ENCODE measurements around the gene IDS. TPM values are rescaled to one million over a fixed set of nuclear protein-coding genes. Genes with fewer than 3 reads are reported as not detected.
"Not testable (repeated sequence)": the region's sequence is repeated elsewhere in the genome, so short reads cannot be mapped to it uniquely, and the experiment has no call there.

The IDS gene
- total RNA-seq, 1 donor from 2014 or later: 56.8 TPM

- DNase-seq (ENCODE audit: low read depth): peak; percentile 48
Measured at GRCh38 chrX:149497626-149498025, 7.5 kb downstream of the IDS start.

GRCh38 chrX:149497054-149497453 lies 8.1 kb downstream of the IDS start:
- DNase-seq (ENCODE audit: low read depth): no peak

GRCh38 chrX:149495573-149496071 lies 9.5 kb downstream of the IDS start:
- DNase-seq (ENCODE audit: low read depth): peak; percentile 91

GRCh38 chrX:149494844-149495565 lies 10.1 kb downstream of the IDS start:
- peak; percentile 72 for DNase-seq (ENCODE audit: low read depth)

GRCh38 chrX:149493567-149494562 lies 11.2 kb downstream of the IDS start:
- peak; percentile 39 for DNase-seq (ENCODE audit: low read depth)

- DNase-seq (ENCODE audit: low read depth): peak; percentile 57
Measured at GRCh38 chrX:149491812-149492211, 13.3 kb downstream of the IDS start.

- DNase-seq (ENCODE audit: low read depth): no peak
Measured at GRCh38 chrX:149490100-149490499, 15.0 kb downstream of the IDS start.

GRCh38 chrX:149488411-149489052 lies 16.6 kb downstream of the IDS start:
- not testable (repeated sequence) for DNase-seq (ENCODE audit: low read depth)

GRCh38 chrX:149488008-149488407 lies 17.1 kb downstream of the IDS start:
- DNase-seq (ENCODE audit: low read depth): not testable (repeated sequence)

- DNase-seq (ENCODE audit: low read depth): no peak
Measured at GRCh38 chrX:149487292-149487691, 17.8 kb downstream of the IDS start.

- no peak for DNase-seq (ENCODE audit: low read depth)
Measured at GRCh38 chrX:149476513-149476912, 28.6 kb downstream of the IDS start.

- no peak for DNase-seq (ENCODE audit: low read depth)
Measured at GRCh38 chrX:149473966-149474365, 31.1 kb downstream of the IDS start.

- DNase-seq (ENCODE audit: low read depth): no peak
Measured at GRCh38 chrX:149473092-149473491, 32.0 kb downstream of the IDS start.

GRCh38 chrX:149472625-149473024 lies 32.5 kb downstream of the IDS start:
- peak; percentile 89 for DNase-seq (ENCODE audit: low read depth)

- DNase-seq (ENCODE audit: low read depth): no peak
Measured at GRCh38 chrX:149471397-149471796, 33.7 kb downstream of the IDS start.

GRCh38 chrX:149470955-149471354 lies 34.2 kb downstream of the IDS start:
- peak; percentile 35 for DNase-seq (ENCODE audit: low read depth)

- DNase-seq (ENCODE audit: low read depth): no peak
Measured at GRCh38 chrX:149469406-149469805, 35.7 kb downstream of the IDS start.

GRCh38 chrX:149467920-149468319 lies 37.2 kb downstream of the IDS start:
- no peak for DNase-seq (ENCODE audit: low read depth)

GRCh38 chrX:149467461-149467860 lies 37.6 kb downstream of the IDS start:
- no peak for DNase-seq (ENCODE audit: low read depth)

GRCh38 chrX:149462849-149463248 lies 42.3 kb downstream of the IDS start:
- DNase-seq (ENCODE audit: low read depth): no peak

- no peak for DNase-seq (ENCODE audit: low read depth)
Measured at GRCh38 chrX:149461746-149462145, 43.4 kb downstream of the IDS start.

GRCh38 chrX:149458586-149458985 lies 46.5 kb downstream of the IDS start:
- no peak for DNase-seq (ENCODE audit: low read depth)

Measured in renal cortical epithelial cell (primary cell).